SK-N-SH treated with all-trans-retinoic acid at 6 μM for 48 hours (cell line): Measurements from ENCODE around the gene BIN1.

Source experiments
- ATAC-seq: fragments of 200-7000 bp; cut with Tn5 transposase; 3 replicates; pipeline ENCODE4 v1.9.1; 2020; ENCODE audit warnings: mild to moderate bottlenecking, moderate library complexity
- ESRRG ChIP-seq: fragments of 250-450 bp; sonication (Bioruptor Pico); IDR thresholded peaks from 2 replicates; pipeline ENCODE4 v1.6.1; 2021; ENCODE audit warnings: mild to moderate bottlenecking
- GLIS3 ChIP-seq: fragments of 250-450 bp; sonication (Bioruptor Pico); IDR thresholded peaks from 2 replicates; pipeline ENCODE4 v1.5.0; 2020; ENCODE audit warnings: mild to moderate bottlenecking, moderate library complexity
- OSR1 ChIP-seq: fragments of 250-450 bp; sonication (Bioruptor Pico); IDR thresholded peaks from 2 replicates; pipeline ENCODE4 v1.8.0; 2022; ENCODE audit warnings: moderate library complexity, mild to moderate bottlenecking, inconsistent platforms
- RARB ChIP-seq: fragments of 250-450 bp; sonication (Bioruptor Pico); IDR thresholded peaks from 2 replicates; pipeline ENCODE4 v1.8.0; 2021; ENCODE audit warnings: mild to moderate bottlenecking, moderate library complexity
- ZC3H10 ChIP-seq: fragments of 250-450 bp; sonication (Bioruptor Pico); IDR thresholded peaks from 2 replicates; pipeline ENCODE4 v1.5.1; 2021; ENCODE audit warnings: mild to moderate bottlenecking, moderate library complexity
- ZFP3 ChIP-seq: fragments of 250-450 bp; sonication (Bioruptor Pico); IDR thresholded peaks from 2 replicates; pipeline ENCODE4 v1.5.0; 2020; ENCODE audit warnings: mild to moderate bottlenecking, moderate library complexity
- ZNF70 ChIP-seq: fragments of 450-650 bp; formaldehyde crosslinking; IDR thresholded peaks from 2 replicates; pipeline ENCODE4 v1.5.0; 2020; ENCODE audit warnings: mild to moderate bottlenecking, moderate library complexity
- ZNF8 ChIP-seq: fragments of 450-650 bp; formaldehyde crosslinking; IDR thresholded peaks from 2 replicates; pipeline ENCODE4 v1.5.0; 2020; ENCODE audit warnings: mild to moderate bottlenecking, moderate library complexity
- TF ChIP-seq, protein P1 (sequence below): fragments of 250-450 bp; sonication (Bioruptor Pico); IDR thresholded peaks from 2 replicates; pipeline ENCODE4 v1.8.0; 2021; ENCODE audit warnings: low read depth, mild to moderate bottlenecking, moderate library complexity, borderline replicate concordance
- TF ChIP-seq, protein P2 (sequence below): fragments of 250-450 bp; sonication (Bioruptor Pico); IDR thresholded peaks from 2 replicates; pipeline ENCODE4 v1.8.0; 2020; ENCODE audit warnings: mild to moderate bottlenecking, moderate library complexity, borderline replicate concordance
- TF ChIP-seq, protein P3 (sequence below): fragments of 250-450 bp; sonication (Bioruptor Pico); IDR thresholded peaks from 2 replicates; pipeline ENCODE4 v1.5.1; 2021; ENCODE audit warnings: mild to moderate bottlenecking, moderate library complexity
- TF ChIP-seq, protein P4 (sequence below): fragments of 250-450 bp; sonication (Bioruptor Pico); IDR thresholded peaks from 2 replicates; pipeline ENCODE4 v1.5.1; 2020; ENCODE audit warnings: low read depth, mild to moderate bottlenecking, moderate library complexity
- TF ChIP-seq, protein P5 (sequence below): fragments of 250-450 bp; sonication (Bioruptor Pico); IDR thresholded peaks from 2 replicates; pipeline ENCODE4 v1.5.0; 2020; ENCODE audit warnings: mild to moderate bottlenecking, moderate library complexity

Gene BIN1

DNA sequence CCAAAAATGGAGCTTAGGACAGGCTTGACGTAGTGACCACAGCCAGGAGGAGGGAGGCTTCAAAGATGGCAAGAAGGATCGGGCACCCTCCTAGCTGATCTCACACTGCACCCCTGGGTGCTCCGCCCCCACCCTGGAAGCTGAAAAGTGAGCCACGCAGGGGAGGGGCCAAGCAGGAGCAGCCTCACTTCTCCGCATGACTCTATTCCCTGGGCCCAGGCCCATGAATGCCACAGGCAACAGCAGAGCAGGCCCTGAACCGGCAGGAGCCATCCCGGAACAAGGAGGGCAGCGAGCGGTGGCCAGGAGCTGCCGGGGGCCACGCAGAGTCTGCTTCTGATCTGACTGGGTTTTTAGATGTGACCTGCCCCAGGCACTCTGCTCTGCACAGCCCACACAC is 30.0 kb downstream of the BIN1 start (continued):
- TF ChIP-seq, protein P1, sequence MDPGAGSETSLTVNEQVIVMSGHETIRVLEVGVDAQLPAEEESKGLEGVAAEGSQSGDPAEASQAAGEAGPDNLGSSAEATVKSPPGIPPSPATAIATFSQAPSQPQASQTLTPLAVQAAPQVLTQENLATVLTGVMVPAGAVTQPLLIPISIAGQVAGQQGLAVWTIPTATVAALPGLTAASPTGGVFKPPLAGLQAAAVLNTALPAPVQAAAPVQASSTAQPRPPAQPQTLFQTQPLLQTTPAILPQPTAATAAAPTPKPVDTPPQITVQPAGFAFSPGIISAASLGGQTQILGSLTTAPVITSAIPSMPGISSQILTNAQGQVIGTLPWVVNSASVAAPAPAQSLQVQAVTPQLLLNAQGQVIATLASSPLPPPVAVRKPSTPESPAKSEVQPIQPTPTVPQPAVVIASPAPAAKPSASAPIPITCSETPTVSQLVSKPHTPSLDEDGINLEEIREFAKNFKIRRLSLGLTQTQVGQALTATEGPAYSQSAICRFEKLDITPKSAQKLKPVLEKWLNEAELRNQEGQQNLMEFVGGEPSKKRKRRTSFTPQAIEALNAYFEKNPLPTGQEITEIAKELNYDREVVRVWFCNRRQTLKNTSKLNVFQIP (CRISPR knock-in tag), result no peak
- TF ChIP-seq, protein P2, sequence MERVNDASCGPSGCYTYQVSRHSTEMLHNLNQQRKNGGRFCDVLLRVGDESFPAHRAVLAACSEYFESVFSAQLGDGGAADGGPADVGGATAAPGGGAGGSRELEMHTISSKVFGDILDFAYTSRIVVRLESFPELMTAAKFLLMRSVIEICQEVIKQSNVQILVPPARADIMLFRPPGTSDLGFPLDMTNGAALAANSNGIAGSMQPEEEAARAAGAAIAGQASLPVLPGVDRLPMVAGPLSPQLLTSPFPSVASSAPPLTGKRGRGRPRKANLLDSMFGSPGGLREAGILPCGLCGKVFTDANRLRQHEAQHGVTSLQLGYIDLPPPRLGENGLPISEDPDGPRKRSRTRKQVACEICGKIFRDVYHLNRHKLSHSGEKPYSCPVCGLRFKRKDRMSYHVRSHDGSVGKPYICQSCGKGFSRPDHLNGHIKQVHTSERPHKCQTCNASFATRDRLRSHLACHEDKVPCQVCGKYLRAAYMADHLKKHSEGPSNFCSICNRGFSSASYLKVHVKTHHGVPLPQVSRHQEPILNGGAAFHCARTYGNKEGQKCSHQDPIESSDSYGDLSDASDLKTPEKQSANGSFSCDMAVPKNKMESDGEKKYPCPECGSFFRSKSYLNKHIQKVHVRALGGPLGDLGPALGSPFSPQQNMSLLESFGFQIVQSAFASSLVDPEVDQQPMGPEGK (CRISPR knock-in tag), result no peak
- TF ChIP-seq GLIS3 (CRISPR knock-in tag) (no peak), ZNF70 (CRISPR knock-in tag) (no peak), ZC3H10 (CRISPR knock-in tag) (no peak), ESRRG (CRISPR knock-in tag) (no peak)
- TF ChIP-seq, protein P3, sequence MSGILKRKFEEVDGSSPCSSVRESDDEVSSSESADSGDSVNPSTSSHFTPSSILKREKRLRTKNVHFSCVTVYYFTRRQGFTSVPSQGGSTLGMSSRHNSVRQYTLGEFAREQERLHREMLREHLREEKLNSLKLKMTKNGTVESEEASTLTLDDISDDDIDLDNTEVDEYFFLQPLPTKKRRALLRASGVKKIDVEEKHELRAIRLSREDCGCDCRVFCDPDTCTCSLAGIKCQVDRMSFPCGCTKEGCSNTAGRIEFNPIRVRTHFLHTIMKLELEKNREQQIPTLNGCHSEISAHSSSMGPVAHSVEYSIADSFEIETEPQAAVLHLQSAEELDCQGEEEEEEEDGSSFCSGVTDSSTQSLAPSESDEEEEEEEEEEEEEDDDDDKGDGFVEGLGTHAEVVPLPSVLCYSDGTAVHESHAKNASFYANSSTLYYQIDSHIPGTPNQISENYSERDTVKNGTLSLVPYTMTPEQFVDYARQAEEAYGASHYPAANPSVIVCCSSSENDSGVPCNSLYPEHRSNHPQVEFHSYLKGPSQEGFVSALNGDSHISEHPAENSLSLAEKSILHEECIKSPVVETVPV (CRISPR knock-in tag), result no peak

DNA sequence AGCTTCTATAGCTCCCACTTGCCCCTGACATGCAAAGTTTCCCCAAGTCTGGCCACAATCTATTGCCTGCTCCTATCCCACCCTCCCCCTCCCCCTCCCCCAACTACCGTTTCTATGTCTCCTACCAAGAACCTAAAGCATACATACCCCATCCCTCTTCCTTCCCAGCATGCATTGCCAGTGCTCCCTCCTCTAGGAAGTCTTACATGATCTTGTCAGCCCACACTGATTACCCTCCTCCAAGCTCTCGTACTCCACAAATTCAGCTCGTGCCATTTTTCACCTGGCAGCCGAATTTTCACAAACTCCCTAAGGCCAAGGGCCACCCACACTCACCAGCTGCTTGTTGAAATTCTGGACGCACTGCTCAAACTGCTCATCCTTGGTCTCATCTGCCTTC is 30.7 kb downstream of the BIN1 start:
- no peak for ATAC-seq
- TF ChIP-seq, protein P2 (CRISPR knock-in tag), result no peak

DNA sequence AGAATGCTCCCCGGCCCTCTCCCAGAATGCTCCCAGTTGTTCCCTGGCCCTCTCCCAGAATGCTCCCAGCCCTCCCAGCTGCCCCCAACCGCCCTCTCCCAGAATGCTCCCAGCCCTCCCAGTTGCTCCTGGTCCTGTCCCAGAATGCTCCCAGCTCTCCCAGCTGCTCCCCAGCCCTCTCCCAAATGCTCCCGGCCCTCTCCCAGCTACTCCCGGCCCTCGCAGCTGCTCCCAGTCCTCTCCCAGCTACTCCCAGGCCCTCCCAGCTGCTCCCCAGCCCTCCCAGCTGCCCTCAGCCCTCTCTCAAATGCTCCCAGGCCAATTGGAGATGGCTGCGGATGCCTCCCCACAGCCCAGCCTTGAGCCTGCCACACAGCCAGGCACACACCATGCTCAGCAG is 31.1 kb downstream of the BIN1 start:
- ATAC-seq, result no peak
- no peak for TF ChIP-seq ZNF8 (CRISPR knock-in tag)
- TF ChIP-seq, protein P4, sequence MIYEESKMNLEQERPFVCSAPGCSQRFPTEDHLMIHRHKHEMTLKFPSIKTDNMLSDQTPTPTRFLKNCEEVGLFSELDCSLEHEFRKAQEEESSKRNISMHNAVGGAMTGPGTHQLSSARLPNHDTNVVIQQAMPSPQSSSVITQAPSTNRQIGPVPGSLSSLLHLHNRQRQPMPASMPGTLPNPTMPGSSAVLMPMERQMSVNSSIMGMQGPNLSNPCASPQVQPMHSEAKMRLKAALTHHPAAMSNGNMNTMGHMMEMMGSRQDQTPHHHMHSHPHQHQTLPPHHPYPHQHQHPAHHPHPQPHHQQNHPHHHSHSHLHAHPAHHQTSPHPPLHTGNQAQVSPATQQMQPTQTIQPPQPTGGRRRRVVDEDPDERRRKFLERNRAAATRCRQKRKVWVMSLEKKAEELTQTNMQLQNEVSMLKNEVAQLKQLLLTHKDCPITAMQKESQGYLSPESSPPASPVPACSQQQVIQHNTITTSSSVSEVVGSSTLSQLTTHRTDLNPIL (CRISPR knock-in tag), result no peak
- TF ChIP-seq, protein P3 (CRISPR knock-in tag), result no peak
- TF ChIP-seq ZC3H10 (CRISPR knock-in tag), result no peak
- no peak for TF ChIP-seq RARB (CRISPR knock-in tag)
- TF ChIP-seq, protein P2 (CRISPR knock-in tag), result no peak
- TF ChIP-seq, protein P5, sequence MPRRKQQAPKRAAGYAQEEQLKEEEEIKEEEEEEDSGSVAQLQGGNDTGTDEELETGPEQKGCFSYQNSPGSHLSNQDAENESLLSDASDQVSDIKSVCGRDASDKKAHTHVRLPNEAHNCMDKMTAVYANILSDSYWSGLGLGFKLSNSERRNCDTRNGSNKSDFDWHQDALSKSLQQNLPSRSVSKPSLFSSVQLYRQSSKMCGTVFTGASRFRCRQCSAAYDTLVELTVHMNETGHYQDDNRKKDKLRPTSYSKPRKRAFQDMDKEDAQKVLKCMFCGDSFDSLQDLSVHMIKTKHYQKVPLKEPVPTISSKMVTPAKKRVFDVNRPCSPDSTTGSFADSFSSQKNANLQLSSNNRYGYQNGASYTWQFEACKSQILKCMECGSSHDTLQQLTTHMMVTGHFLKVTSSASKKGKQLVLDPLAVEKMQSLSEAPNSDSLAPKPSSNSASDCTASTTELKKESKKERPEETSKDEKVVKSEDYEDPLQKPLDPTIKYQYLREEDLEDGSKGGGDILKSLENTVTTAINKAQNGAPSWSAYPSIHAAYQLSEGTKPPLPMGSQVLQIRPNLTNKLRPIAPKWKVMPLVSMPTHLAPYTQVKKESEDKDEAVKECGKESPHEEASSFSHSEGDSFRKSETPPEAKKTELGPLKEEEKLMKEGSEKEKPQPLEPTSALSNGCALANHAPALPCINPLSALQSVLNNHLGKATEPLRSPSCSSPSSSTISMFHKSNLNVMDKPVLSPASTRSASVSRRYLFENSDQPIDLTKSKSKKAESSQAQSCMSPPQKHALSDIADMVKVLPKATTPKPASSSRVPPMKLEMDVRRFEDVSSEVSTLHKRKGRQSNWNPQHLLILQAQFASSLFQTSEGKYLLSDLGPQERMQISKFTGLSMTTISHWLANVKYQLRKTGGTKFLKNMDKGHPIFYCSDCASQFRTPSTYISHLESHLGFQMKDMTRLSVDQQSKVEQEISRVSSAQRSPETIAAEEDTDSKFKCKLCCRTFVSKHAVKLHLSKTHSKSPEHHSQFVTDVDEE (CRISPR knock-in tag), result no peak
- TF ChIP-seq OSR1 (CRISPR knock-in tag), result no peak
- TF ChIP-seq, protein P1 (CRISPR knock-in tag), result no peak
- TF ChIP-seq ZFP3 (CRISPR knock-in tag), result no peak
- no peak for TF ChIP-seq ESRRG (CRISPR knock-in tag)
